ENCODE data around the gene SOX9.

The SOX9 gene

GRCh38 chr17:72120642-72121163, at the start of gene SOX9:
SOX9 (plus strand) TSS chr17:72121020; CDS start chr17:72121392, 372 bp downstream.
- DNase-seq (ENCODE audit: low read depth) = no peak

GRCh38 chr17:72071330-72071729, 49.5 kb upstream of the SOX9 start:
- no peak for DNase-seq (ENCODE audit: low read depth)

- DNase-seq (ENCODE audit: low read depth) = no peak
Observed at GRCh38 chr17:72075995-72076677, 44.7 kb upstream of the SOX9 start.

GRCh38 chr17:72076678-72077030, 44.2 kb upstream of the SOX9 start:
- DNase-seq (ENCODE audit: low read depth) = no peak

GRCh38 chr17:72077326-72077960, 43.4 kb upstream of the SOX9 start:
- no peak for DNase-seq (ENCODE audit: low read depth)

GRCh38 chr17:72079700-72080099, 41.1 kb upstream of the SOX9 start:
- DNase-seq (ENCODE audit: low read depth) = no peak

GRCh38 chr17:72087876-72088275, 32.9 kb upstream of the SOX9 start:
- DNase-seq (ENCODE audit: low read depth) = no peak

- no peak for DNase-seq (ENCODE audit: low read depth)
Observed at GRCh38 chr17:72089453-72089987, 31.3 kb upstream of the SOX9 start.

- no peak for DNase-seq (ENCODE audit: low read depth)
Observed at GRCh38 chr17:72090108-72090507, 30.7 kb upstream of the SOX9 start.

GRCh38 chr17:72092710-72093322, 28.0 kb upstream of the SOX9 start:
- DNase-seq (ENCODE audit: low read depth) = no peak

GRCh38 chr17:72093707-72094106, 27.1 kb upstream of the SOX9 start:
- DNase-seq (ENCODE audit: low read depth) = no peak

GRCh38 chr17:72095316-72095715, 25.5 kb upstream of the SOX9 start:
- no peak for DNase-seq (ENCODE audit: low read depth)

- no peak for DNase-seq (ENCODE audit: low read depth)
Observed at GRCh38 chr17:72097144-72097543, 23.7 kb upstream of the SOX9 start.

- DNase-seq (ENCODE audit: low read depth) = no peak
Observed at GRCh38 chr17:72099919-72100318, 20.9 kb upstream of the SOX9 start.

- DNase-seq (ENCODE audit: low read depth) = no peak
Observed at GRCh38 chr17:72100470-72100869, 20.4 kb upstream of the SOX9 start.

- DNase-seq (ENCODE audit: low read depth) = no peak
Observed at GRCh38 chr17:72101526-72101925, 19.3 kb upstream of the SOX9 start.

- DNase-seq (ENCODE audit: low read depth) = no peak
Observed at GRCh38 chr17:72102366-72102765, 18.5 kb upstream of the SOX9 start.

GRCh38 chr17:72104164-72104862, 16.5 kb upstream of the SOX9 start:
- DNase-seq (ENCODE audit: low read depth) = no peak

GRCh38 chr17:72104863-72105234, 16.0 kb upstream of the SOX9 start:
- no peak for DNase-seq (ENCODE audit: low read depth)

- DNase-seq (ENCODE audit: low read depth) = no peak
Observed at GRCh38 chr17:72107100-72107499, 13.7 kb upstream of the SOX9 start.

GRCh38 chr17:72110231-72110941, 10.4 kb upstream of the SOX9 start:
- DNase-seq (ENCODE audit: low read depth) = no peak

- no peak for DNase-seq (ENCODE audit: low read depth)
Observed at GRCh38 chr17:72110942-72111318, 9.9 kb upstream of the SOX9 start.

Measured in activated gamma-delta T cell treated with anti-CD3 and anti-CD28 coated beads, Interleukin-2, amount 50 U/mL, for 16 hours (primary cell).